HCT116 (cell line): ENCODE measurements around the gene SRGAP2B. TPM values are rescaled to one million over a fixed set of nuclear protein-coding genes. Genes with fewer than 3 reads are reported as not detected.
"Not testable (repeated sequence)": the region's sequence is repeated elsewhere in the genome, so short reads cannot be mapped to it uniquely, and the experiment has no call there.

Experiments
- ATAC-seq: fragments of 200-7000 bp; cut with Tn5 transposase; 2 replicates; pipeline ENCODE4 v1.9.1; 2020; ENCODE audit warnings: mild to moderate bottlenecking, moderate library complexity
- BruUV-seq: library from RNA; stranded (reverse); fragments of 400-500 nt; replicated peaks from 2 replicates; lab custom pipeline; 2021; lab: Mats Ljungman, UMichigan
- CTCF ChIA-PET: fragments of 300-600 bp; sonication (Branson Sonifier 250); formaldehyde crosslinking; loops from one replicate; lab custom pipeline; 2021; ENCODE audit warnings: antibody characterized with exemption; lab: Charles Lee
- POLR2A ChIA-PET: fragments of 300-600, 350-600 bp; sonication (Branson Sonifier 250); formaldehyde crosslinking; loops from one replicate; lab custom pipeline; 2021; ENCODE audit warnings: antibody characterized with exemption; lab: Charles Lee
- RAD21 ChIA-PET, 2 experiments: fragments of 300-600 bp; sonication (Branson Sonifier 250); formaldehyde crosslinking; loops; one replicate each; lab custom pipeline; 2023; ENCODE audit warnings: low total read pairs in 2 of 2; ENCODE audit not compliant: uncharacterized antibody in 2 of 2, unreplicated experiment in 2 of 2, low non-redundant PET in 1 of 2; lab: Charles Lee
- DNase-seq: peaks from one replicate; pipeline ENCODE4 v3.0.0-alpha.2; 2010; ENCODE audit warnings: low read depth, low spot score
- H2AFZ ChIP-seq: fragments of 200-600 bp; shearing (Covaris generic), sonication (generic); 2 replicates; pipeline ENCODE4 v1.6.1; 2017; ENCODE audit warnings: low read depth, mixed run types, mixed read lengths, antibody characterized with exemption, low read length; ENCODE audit not compliant: poor library complexity, severe bottlenecking
- H3K27ac ChIP-seq: 2 replicates; pipeline ENCODE4 v1.5.1; 2012; ENCODE audit warnings: low read depth, low read length
- H3K27me3 ChIP-seq: fragments of 200-600 bp; sonication (generic); 2 replicates; pipeline ENCODE4 v1.6.1; 2016; ENCODE audit warnings: mixed run types, low read length, mixed read lengths; ENCODE audit not compliant: insufficient read depth
- H3K36me3 ChIP-seq, 2 experiments: fragments of 200-500 bp in 1 of 2; fragments of 200-600 bp in 1 of 2; sonication (Bioruptor generic) in 1 of 2; sonication (generic) in 1 of 2; 2 replicates each; pipeline versions ENCODE4 v1.5.1 to v1.6.1; 2014 to 2016; ENCODE audit warnings: low read length in 2 of 2, inconsistent platforms in 1 of 2, mixed read lengths in 1 of 2, mixed run types in 1 of 2; ENCODE audit not compliant: insufficient read depth in 2 of 2, control insufficient read depth in 1 of 2
- H3K4me1 ChIP-seq, 2 experiments: fragments of 200-600 bp in 1 of 2; sonication (generic) in 1 of 2; 2 replicates each; pipeline versions ENCODE4 v1.5.1 to v1.6.1; 2012 to 2017; ENCODE audit warnings: low read length in 2 of 2, inconsistent platforms in 1 of 2, mild to moderate bottlenecking in 1 of 2, mixed read lengths in 1 of 2, mixed run types in 1 of 2, moderate library complexity in 1 of 2; ENCODE audit not compliant: insufficient read depth in 2 of 2, control insufficient read depth in 1 of 2
- H3K4me2 ChIP-seq: fragments of 200-600 bp; sonication (generic); 2 replicates; pipeline ENCODE4 v1.6.1; 2017; ENCODE audit warnings: mixed run types, low read length, mixed read lengths
- H3K4me3 ChIP-seq, 2 experiments: fragments of 200-600 bp in 1 of 2; sonication (generic) in 1 of 2; replicated peaks in 1 of 2; 2 replicates each; pipeline ENCODE4 v1.5.1; 2011 to 2016; ENCODE audit warnings: low read length in 2 of 2, control low read depth in 1 of 2, low read depth in 1 of 2, mild to moderate bottlenecking in 1 of 2, mixed read lengths in 1 of 2, mixed run types in 1 of 2
- H3K79me2 ChIP-seq: fragments of 200-600 bp; sonication (generic); 2 replicates; pipeline ENCODE4 v1.6.1; 2017; ENCODE audit warnings: mild to moderate bottlenecking, mixed run types, low read length, moderate library complexity, mixed read lengths; ENCODE audit not compliant: insufficient read depth
- H3K9ac ChIP-seq: fragments of 200-600 bp; sonication (generic); 2 replicates; pipeline ENCODE4 v1.6.1; 2016; ENCODE audit warnings: low read length, mixed read lengths
- H3K9me2 ChIP-seq: fragments of 200-600 bp; sonication (generic), shearing (Covaris generic); 2 replicates; pipeline ENCODE4 v1.6.1; 2017; ENCODE audit warnings: mixed run types, mild to moderate bottlenecking, moderate library complexity; ENCODE audit not compliant: insufficient read depth
- H3K9me3 ChIP-seq, 2 experiments: fragments of 200-500 bp in 1 of 2; fragments of 200-600 bp in 1 of 2; sonication (Bioruptor generic) in 1 of 2; sonication (generic) in 1 of 2; 2 replicates each; pipeline ENCODE4 v1.6.1; 2014 to 2017; ENCODE audit warnings: low read length in 2 of 2, mixed read lengths in 2 of 2, inconsistent platforms in 1 of 2, low read depth in 1 of 2, mild to moderate bottlenecking in 1 of 2, mixed run types in 1 of 2, moderate library complexity in 1 of 2; ENCODE audit not compliant: control insufficient read depth in 1 of 2, insufficient read depth in 1 of 2
- H4K20me1 ChIP-seq: fragments of 200-600 bp; sonication (generic), shearing (Covaris generic); 2 replicates; pipeline ENCODE4 v1.6.1; 2017; ENCODE audit warnings: mixed run types, mild to moderate bottlenecking, moderate library complexity; ENCODE audit not compliant: insufficient read depth
- intact Hi-C: fragments of 100-400 bp; cut with micrococcal nuclease; formaldehyde crosslinking; loops from 2 replicates; pipeline ENCODE4 v1.10.0; 2022
- total RNA-seq: library from RNA; stranded (reverse); gene quantifications from one replicate; pipeline ENCODE4 v1.2.1, GENCODE V29; 2021; ENCODE audit not compliant: unreplicated experiment

The SRGAP2B gene
- total RNA-seq, 1 experiment from 2014 or later = 31.2 TPM

DNA sequence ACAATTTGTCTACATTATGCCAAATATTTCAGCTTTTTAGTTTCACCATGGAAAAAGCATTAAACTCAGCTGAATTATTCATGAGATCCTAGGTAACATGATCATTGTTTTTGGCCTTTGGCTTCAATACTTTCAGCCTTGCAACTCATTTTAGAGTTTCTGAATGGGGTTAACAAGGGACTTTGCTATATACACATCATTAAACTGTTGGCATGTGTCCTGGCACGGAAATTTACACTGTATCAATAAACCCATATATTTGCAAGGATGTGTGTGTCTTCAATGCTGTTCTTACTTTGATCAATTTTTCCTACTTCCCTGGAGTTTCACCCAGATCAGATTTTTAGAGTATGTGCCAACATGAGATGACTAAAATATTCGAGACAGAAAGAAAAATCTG is 61.6 kb downstream of the SRGAP2B start:
- BruUV-seq, H3K27me3 ChIP-seq, H3K27ac ChIP-seq, H3K36me3 ChIP-seq, H2AFZ ChIP-seq, DNase-seq, ATAC-seq, H3K4me2 ChIP-seq, H3K4me3 ChIP-seq, H3K9me2 ChIP-seq, CTCF ChIA-PET, RAD21 ChIA-PET, intact Hi-C loops, H4K20me1 ChIP-seq, H3K79me2 ChIP-seq, H3K9ac ChIP-seq, POLR2A ChIA-PET, H3K4me1 ChIP-seq, H3K9me3 ChIP-seq: not testable (repeated sequence)

DNA sequence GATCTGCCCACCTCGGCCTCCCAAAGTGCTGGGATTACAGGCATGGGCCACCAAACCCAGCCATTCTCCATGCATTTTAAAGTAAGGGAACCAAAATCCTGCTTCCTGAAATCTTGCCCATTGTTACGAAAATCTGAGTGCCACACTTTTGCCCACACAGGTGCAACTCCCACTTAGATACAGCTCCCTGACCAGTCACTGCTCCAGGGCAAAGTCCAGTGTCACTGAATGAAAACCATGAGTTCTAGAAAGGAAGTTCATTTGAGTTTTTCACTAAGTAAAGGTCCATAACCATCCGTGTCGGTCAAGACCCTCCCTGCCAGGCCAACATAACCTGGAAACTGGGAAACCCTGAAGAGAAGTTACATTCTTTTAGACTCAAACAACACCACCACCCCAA is 67.9 kb downstream of the SRGAP2B start:
- not testable (repeated sequence) for ATAC-seq

DNA sequence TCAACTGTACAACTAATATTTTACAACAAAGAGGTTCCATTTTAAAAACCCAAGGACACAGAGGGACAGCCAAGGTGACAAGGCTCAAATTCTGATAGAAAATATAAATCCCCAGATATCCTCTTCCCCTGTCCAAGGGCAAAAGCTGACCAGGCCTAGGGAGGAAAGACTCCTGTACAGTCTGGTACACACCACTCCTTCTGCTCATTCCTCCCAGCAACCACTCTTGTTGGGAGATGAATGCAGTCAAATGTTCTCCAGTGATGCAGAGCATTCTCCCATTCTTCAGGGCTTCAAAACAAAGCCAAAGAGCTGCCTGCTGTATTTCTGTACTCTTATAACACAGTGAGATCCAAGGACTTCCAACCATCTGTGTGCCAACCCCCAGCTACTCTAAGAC is 69.8 kb downstream of the SRGAP2B start:
- H3K36me3 ChIP-seq, H3K27ac ChIP-seq, H3K4me2 ChIP-seq, ATAC-seq, H4K20me1 ChIP-seq, H3K79me2 ChIP-seq, H3K9ac ChIP-seq, H3K9me2 ChIP-seq, H2AFZ ChIP-seq, H3K4me1 ChIP-seq, H3K27me3 ChIP-seq, CTCF ChIA-PET, H3K9me3 ChIP-seq, DNase-seq, BruUV-seq, intact Hi-C loops, RAD21 ChIA-PET, H3K4me3 ChIP-seq, POLR2A ChIA-PET: not testable (repeated sequence)

More for the DNA sequence above, 67.9 kb downstream of the SRGAP2B start:
- H3K9me2 ChIP-seq, RAD21 ChIA-PET, H3K9ac ChIP-seq, H3K4me2 ChIP-seq, H3K79me2 ChIP-seq, H4K20me1 ChIP-seq, H3K27me3 ChIP-seq, H2AFZ ChIP-seq, DNase-seq, H3K4me3 ChIP-seq, intact Hi-C loops, H3K36me3 ChIP-seq, POLR2A ChIA-PET, H3K9me3 ChIP-seq, H3K27ac ChIP-seq, BruUV-seq, CTCF ChIA-PET, H3K4me1 ChIP-seq: not testable (repeated sequence)

DNA sequence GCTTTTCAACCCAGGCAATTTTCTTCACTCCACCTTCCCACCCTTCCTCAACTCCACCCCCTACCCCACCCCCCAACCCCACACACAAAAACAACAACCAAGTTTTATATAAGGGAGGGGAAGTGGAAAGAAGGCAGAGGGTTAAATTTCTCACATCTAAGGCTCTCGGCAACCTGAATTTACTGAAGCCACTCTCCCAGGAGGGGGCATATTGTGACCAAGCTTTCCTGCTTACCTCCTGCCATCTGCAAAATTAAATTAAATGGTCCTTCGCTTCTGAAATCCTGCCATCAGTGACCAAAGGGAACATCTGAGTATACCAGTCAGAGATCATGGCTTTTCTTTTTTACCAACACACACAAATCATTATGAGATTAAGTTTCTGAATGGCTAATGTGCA is 72.9 kb downstream of the SRGAP2B start:
- H4K20me1 ChIP-seq, intact Hi-C loops, H3K79me2 ChIP-seq, DNase-seq, BruUV-seq, ATAC-seq, H3K4me3 ChIP-seq, H3K9me3 ChIP-seq, H3K27ac ChIP-seq, H3K27me3 ChIP-seq, RAD21 ChIA-PET, CTCF ChIA-PET, H3K9me2 ChIP-seq, H3K4me1 ChIP-seq, H3K9ac ChIP-seq, H3K4me2 ChIP-seq, H2AFZ ChIP-seq, H3K36me3 ChIP-seq, POLR2A ChIA-PET: not testable (repeated sequence)

DNA sequence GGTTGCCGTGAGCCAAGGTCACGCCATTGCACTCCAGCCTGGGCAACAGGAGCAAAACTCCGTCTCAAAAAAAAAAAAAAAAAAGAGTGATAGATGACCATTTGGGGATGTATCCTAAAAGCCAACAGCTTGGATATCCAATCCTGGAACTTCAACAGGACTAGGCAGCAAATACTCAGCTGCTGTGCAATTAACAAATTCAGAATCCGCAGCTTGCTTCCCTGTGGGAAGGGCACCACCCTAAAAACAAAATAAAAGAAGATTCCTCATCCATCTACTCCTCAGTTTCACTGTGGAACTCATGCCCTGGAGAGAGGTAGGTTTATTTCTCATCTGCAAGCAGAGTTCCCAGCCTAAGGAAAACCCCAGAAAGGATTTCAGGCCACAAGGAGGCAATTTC is 73.4 kb downstream of the SRGAP2B start:
- BruUV-seq, H3K36me3 ChIP-seq, CTCF ChIA-PET, DNase-seq, H3K4me3 ChIP-seq, H4K20me1 ChIP-seq, ATAC-seq, H3K9me2 ChIP-seq, H3K79me2 ChIP-seq, H3K4me1 ChIP-seq, H2AFZ ChIP-seq, POLR2A ChIA-PET, H3K27me3 ChIP-seq, H3K4me2 ChIP-seq, intact Hi-C loops, RAD21 ChIA-PET, H3K27ac ChIP-seq, H3K9ac ChIP-seq, H3K9me3 ChIP-seq: not testable (repeated sequence)
